Esophagus squamous epithelium (tissue), 4 donors: ENCODE results near the gene ZNG1A.

Experiments used
- CTCF ChIP-seq, 6 experiments: fragments of 450-650 bp in 4 of 6; fragments of 200-600 bp in 2 of 6; sonication (generic) in 2 of 6; IDR thresholded peaks; one replicate each; pipeline ENCODE4 v1.5.1; 2016 to 2019; ENCODE audit warnings: antibody characterized with exemption in 6 of 6, mild to moderate bottlenecking in 4 of 6, moderate library complexity in 4 of 6
- POLR2A ChIP-seq, 4 donors: fragments of 450-650 bp; IDR thresholded peaks; one replicate each; pipeline ENCODE4 v1.6.1; 2017; ENCODE audit warnings: antibody characterized with exemption in 4 of 4, mild to moderate bottlenecking in 4 of 4, moderate library complexity in 3 of 4

GRCh38 chr9:219670-220365 is 41.0 kb upstream of the ZNG1A start:
- TF ChIP-seq CTCF (IDR thresholded peaks at IDR 0.05) (no peak), POLR2A (IDR thresholded peaks at IDR 0.05) (no peak)
